ENCODE data around the gene NPB.
A peak's percentile ranks its signal among the peaks of the same experiment; 100 is the strongest.

Gene NPB

DNA sequence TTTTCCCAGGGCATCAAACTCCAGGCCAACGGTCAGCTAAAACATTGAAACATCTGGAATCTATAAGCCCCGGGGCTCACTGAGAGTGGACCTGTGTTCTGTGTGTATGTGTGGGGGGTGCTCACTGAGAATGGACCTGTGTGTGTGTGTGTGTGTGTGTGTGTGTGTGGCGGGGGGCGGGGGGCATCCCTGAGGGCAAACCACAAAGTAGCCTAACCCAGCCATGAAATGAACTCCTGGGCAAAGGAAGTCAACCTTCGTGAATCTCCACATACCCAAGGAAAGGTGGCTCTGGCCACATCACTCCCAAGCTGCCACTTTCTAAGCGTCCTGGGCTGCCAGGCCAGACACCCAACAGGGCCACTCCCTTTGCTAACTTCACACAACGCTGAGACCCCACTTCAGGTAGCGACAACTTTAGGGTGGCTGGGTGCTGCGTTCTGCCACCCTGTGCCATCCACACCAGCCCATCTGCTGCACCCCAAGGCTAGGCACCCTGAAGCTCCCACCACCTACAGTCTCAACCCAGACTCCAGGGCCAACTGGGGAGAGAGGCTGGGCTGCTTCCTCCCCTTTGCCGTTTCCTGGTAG is 23.9 kb downstream of the NPB start:
- DNase-seq (ENCODE audit: low read depth, low spot score), result no peak

DNA sequence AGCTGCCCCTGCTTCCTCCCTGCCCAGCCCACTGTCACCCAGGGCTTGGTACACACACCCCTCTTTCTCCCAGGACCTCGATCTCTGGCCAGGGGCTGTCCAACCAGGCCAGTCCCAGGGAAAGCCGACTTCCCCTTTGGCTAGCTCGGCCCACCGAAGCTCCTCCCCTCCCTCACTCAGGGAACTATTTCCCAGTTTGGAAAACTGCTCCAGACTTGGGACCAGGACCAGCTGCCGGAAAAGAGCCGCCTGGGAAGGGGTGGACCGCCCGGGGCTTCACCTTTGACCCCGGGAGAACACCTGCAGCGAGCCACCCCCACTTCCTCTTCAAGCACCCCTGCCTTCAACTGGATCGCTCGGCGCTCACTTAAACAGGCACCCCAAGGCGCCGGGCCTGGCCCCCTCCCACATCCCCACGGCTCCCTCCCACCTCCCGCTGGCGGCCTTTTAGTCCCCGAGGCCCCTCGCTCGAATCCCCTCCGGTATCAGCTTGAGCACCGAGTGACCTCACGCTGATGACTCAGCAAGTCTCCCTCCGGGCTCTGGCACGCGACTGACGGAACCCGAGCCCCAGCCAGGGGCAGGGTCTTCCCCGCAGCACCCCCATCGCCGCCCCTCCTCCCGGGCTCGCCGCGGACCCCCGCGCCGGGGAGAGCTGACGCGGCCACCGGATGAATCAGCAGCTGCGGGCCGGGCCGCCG is 24.6 kb downstream of the NPB start:
- DNase-seq (ENCODE audit: low read depth, low spot score), result peak; percentile 34

DNA sequence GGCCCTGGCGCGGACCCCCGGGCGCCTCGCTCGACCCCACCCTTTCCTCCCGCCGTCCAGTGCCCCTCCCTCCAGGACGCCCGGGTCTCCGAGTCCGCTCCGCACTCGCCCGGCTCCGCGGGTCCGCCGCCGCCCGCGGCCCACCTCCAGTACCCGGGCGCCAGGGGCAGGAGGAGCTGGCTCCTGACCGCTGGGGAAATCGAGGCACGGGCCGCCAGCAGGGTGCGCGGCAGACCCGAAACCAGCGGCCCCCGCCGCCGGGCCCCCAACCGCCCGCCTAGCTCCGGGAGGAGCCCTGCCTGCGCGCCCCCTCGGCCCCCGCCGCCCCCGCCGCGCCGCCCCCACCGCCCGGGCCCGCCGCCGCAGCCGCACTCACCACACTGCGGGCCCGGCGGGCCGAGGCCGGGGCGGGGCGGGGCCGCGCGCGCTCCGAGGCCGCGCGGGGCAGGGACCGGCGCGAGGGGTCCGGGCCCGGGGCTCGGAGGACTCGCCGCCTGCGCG is 25.2 kb downstream of the NPB start:
- no peak for DNase-seq (ENCODE audit: low read depth, low spot score)

DNA sequence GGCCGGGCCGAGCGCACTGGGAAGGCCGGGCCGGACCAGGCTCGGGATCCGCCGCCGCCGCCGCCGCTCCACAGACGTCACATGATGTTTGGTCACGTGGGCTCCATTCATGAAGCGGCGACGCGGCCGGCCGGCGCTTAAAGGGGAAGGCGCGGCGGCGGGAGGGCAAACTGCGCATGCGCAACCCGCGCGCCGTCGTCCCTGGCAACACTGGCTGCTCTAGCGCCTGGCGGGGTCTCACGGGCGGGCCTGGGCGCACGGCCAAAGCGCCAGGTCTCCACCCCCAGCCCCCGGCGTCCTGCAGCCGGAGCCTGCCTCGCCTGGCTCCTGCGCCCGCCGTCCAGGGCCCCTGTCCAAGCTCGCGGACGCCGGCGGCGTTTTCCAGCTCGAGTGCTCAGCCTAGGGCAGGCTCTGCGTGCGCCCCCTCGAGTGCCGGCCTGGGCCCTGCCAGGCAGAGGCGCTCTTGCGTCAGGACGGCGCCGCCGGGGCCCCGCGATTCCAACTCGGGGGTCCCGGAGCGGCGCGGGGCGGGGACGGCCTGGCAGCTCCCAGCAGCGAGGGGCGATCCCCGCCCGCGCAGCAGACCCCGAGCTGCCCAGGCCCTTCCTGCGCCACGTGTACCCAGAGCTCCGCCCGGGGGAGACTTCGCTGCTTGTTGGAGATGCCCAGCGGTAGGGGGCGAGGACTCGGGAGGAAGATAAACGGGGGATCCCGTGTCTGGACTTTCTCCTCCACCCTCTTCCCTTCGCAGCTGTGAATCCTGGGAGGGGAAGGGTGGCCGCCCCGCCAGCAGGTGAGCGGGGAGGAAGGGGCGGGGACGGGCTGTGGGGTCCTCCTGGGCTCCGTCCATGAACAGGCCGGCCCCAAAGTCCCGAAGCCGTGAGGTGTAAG is 25.9 kb downstream of the NPB start, which contains the start of gene MAFG:
MAFG (minus strand) TSS at position 83 of the 891 bp plus-strand sequence. CDS start 4,550 bp downstream, outside the sequence.
- DNase-seq (ENCODE audit: low read depth, low spot score), result peak; percentile 77

DNA sequence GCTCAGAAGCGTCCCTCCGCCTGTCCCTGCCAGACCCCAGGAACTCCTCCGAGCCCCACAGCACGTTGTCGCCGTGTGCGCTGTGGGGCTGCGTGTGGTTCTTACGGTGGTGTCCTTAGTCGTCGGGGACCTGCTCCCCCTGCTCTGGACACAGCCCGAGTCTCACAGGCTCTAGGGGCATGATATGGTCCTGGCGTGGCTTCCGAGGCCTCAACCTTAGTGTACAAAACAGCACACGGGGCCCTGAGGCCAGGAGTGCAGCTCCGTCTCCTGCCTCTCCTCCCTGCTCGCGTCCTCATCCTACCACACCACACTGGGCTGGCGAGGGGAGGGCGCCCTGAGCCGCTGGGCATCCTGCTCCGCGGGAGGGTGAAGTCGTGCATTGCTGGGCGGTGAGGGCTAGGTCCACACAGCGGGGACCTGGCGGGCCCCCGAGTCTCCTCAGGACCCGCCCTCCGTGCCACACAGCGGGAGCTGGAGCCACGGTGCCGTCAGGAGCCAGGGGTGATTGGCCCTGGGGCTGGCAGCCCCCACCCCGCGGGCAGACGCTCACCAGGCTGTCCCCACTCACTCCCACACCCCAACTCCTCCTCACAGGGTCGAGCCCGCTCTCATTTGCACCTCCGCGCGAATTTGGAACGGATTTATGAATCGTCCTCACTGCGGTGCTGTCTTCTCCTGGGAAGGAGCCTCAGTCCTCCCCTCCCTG is 26.7 kb downstream of the NPB start:
- DNase-seq (ENCODE audit: low read depth, low spot score), result no peak

DNA sequence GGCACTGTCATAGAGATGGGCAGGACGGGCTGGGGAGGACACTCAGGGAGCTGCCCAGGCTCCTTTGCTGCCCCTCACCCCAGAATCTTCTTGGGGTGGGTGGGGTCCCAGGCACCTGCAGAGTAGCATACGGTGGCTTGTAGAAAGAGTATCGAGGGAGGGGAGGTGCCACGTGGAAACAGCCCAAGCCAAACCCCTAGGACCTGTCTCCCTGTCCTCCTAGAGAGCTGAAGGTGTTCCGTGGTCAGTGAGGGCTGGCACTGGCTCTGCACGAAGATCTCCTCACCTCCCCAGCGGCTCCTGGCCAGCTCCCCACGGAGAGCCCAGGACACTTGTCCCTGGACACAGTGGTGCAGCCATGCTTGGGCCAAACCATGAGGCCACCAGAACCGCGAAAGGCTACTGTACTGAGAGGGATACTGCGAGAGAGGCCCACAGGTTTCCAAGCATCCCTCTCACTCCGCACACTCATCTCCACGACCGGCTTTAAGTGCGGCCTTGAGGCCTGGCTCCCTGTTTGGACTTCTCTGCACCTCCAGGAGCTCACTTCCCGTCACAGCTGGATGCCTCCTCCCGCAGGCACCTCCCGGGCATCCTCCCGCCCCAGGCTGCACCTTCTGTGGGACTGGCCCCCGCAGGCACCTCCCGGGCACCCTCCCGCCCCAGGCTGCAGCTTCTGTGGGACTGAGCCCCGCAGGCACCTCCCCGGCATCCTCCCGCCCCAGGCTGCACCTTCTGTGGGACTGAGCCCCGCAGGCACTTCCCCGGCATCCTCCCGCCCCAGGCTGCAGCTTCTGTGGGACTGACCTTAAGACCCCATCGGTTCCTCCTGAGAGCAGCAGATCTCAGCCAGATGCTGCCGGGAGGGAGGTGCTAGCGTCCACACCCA is 27.5 kb downstream of the NPB start:
- DNase-seq (ENCODE audit: low read depth, low spot score), result no peak

DNA sequence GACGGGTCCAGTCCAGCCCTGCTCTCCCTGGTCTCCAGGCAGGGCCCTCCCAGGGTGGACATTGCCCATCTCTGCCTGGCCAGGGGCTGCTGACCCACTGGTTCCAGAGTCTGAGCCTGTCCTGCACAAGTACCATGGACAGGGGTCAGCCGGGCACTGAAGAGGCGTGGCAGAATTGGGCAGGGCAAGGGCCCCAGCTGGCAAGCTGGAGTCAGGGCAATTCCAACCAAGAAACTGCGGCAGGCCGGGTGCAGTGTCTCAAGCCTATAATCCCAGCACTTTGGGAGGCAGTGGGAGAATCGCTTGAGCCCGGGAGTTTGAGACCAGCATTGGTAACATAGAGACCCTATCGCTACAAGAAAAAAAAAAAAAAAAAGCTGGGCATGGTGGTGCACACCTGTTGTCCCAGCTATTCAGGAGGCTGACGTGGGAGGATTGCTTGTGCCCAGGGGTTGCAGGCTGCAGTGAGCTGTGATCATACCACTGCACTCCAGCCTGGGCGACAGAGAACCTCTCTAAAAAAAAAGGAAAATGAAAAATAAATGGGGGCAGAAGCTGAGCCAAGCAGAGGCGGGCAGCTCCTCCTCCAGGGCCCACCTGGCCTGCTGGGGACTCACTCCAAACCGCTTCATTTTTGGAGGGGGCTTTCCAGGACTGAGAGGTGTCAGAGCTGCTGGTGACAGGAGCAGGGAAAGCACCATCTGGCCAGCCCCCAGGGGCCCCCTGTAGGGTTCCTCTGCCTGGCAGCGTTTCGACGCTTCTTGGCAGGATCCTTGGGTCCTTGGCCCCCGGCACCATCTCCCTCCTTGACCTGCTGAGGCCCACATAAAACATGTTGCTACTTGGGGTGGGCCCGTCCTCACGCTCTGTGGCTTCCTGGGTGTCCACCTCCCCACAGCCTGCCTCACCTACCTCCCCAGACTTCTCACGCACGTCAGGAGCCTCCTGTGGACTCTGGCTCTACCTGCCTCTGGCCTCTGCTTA is 28.4 kb downstream of the NPB start:
- DNase-seq (ENCODE audit: low read depth, low spot score), result no peak

DNA sequence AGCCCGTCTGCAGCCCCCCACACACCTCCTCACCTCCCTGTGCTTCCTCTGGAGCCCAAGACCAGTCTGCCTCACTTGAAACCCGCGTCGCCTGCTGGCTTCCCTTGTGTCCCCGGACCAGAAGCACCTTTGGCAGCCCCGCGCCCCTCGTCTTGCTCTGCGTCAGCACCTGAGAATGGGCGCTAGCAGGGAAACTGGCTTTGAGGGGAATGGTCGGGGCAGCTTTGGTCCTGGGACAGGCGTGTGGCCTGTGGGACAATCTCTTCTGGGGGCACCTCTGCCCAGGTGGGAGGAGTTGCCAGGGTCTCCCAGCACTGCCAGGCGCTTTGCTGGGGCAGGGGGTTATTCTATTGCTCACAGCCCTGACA is 29.1 kb downstream of the NPB start:
- DNase-seq (ENCODE audit: low read depth, low spot score), result no peak

DNA sequence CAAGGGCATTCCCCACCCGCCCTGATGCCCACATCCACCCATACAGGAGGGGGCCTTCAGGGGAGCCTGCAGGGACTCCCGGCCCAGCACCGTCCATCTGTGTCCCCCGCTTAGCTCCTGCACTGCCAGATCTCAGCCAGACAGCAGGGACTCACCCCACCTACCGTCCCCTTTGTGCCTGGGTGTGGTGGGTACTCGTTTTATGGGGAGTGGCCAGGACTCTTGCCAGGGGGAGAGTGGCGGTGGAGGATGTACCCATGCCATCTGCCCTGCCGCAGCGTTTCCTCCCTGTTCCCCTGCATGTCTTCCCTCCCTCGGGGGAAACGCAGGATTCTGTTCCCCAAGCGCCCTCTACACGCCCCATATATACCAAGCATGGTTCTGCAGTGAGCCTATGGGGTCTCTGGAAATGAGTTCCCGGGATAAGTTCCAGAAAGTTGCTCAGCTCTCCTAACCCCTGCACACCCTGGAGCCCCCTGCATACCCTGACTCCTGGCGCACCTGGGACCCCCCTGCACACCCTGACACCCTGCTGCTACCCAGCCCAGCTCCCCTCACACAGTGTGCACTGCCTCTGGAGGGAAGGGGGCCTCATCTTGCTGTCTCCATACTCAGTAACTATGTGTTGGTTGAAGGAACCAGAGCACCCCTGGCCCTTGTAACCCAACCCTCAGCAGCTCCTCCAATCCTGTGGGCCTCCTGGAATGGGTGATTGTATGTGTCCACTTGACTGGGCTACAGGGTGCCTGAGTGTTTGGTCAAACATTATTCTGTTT is 29.7 kb downstream of the NPB start:
- DNase-seq (ENCODE audit: low read depth, low spot score), result no peak

DNA sequence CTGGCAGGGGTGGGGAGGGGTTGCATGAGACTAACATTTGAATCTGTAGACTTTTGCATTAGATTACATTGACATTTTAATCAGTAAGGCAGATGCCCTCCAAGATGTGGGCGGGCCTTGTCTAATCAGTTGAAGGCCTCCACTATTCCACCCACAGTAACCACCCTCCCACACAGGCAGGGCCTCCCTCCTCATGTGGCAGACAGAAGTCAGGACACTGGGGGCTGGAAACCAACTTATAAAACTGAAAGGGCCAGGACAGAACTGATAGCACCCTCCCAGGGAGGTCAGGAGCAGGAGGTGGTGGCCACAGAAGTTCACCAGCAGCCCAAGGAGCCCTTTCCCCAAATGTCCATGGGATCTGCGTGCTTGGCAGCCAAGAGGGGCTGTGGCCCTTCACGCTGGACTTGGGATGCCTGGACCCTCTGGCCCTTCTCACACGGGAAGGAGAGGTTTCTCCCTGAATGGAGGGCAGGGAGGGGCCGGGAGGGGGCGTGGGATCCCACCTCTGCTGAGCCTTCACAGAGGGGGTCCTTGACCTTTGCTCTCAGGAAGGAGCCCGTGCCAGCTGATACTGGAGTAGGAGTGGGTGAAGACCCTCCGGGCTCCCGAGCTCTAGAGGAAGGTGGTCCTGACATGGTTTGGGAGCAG is 30.4 kb downstream of the NPB start:
- DNase-seq (ENCODE audit: low read depth, low spot score), result no peak

DNA sequence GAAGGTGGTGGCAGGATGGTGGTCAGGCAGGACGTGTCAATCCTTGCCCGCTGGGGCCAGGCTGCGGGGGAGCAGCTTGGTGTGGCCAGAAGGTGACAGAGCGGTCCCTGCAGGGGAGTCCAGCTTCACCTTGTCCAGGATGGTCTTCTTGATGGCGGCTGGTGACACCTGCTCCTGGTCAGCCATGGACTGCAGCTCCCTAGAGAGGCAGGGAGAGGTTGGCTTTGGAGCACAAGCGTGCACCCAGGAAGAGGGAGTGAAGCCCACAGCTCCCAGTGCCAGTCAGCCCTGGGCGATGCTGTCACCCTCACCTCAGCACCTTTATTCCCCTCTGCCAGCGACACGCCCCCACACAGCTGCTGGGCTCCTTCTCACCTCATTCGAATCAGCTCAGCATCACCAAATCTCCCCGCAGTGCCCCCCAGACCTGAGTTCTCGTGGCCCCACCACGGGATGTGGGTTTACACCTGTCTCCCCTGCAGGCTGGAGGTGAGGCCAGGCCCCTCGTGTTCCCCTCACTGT is 31.2 kb downstream of the NPB start:
- no peak for DNase-seq (ENCODE audit: low read depth, low spot score)

DNA sequence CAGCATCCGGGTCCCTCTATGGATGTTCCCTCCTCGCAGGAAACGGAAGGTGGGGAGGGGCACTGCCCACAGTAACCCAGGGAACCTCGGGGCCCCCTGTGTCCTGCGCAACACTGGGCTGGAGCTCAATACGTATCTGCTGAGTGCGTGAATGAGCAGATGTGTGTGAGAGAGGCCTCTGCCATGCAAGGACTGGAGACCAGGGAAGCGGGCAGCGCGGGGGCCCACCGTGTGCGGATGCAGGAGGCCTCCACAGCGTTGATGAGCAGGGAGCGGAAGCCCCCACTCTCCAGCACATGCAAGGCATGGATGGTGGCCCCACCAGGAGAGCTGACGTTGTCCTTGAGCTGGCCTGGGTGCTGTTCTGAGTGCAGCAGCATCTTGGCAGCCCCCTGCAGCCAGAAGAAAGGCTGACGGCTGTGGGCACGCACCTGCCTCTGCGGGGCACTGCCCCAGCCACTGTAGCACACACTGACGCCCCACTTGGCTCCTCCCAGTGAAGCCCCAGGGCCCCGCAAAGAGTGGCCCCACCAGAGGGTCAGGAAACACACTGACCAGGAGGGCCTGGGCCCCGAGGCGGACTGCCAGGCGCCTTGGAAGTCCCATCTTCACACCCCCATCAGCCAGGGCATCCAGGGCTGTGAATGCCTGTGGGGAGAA is 32.2 kb downstream of the NPB start:
- DNase-seq (ENCODE audit: low read depth, low spot score), result no peak

DNA sequence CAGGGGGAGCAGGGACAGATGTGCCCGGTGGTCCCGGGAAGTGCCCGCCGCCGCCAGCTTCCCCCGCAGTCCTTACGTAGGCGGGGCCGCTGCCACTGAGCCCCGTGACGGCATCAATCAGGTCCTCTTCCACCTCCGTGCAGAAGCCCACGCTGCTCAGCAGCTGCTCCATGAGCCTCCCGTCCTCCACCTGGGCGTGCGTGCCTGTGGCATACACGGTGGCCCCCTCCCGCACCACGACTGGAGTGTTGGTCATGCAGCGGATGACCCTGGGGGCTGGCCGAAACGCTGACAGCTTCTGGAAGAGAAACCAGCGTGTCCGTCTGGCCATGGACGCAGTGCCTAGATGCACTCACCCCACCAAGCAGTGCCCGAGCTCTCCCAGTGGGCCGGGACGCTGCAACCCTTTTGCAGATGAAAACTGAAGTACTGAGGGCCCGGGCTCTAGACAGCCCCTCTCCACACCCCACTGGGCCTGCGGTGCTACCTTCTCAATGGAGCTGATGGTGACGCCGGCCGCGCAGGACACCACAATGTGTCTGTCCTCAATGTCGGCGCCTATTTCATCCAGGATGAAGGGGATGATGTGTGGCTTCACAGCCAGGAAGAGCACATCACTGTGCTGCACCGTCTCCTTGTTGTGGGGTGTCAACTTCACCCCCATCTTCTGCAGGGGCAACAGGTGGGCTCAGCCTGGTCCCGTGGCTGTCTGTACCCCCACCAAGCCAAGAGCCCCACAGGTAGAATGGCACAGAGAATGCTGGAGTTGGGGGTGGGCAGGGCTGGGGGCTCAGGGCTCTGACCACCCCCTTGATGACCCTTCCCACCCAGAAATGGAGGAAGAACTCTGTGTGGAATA is 33.0 kb downstream of the NPB start:
- DNase-seq (ENCODE audit: low read depth, low spot score), result no peak

DNA sequence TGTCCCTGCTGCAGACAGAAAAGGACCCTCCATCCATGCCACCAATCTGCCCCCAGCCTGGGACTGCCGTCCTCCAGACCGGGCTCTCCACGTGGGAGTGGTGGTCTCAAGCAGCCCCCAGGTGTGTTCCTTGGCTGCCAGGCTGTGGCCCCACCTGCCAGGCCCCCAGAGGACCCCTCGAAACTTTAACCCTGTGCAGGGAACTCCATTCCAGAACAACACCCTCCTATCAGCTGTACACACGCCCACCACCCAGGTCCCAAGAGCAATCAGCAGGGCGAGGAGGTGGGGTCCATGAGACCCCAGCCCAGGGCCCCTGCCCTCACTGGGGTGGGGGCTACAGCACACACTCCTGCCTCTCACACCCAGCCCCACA is 33.7 kb downstream of the NPB start:
- no peak for DNase-seq (ENCODE audit: low read depth, low spot score)

DNA sequence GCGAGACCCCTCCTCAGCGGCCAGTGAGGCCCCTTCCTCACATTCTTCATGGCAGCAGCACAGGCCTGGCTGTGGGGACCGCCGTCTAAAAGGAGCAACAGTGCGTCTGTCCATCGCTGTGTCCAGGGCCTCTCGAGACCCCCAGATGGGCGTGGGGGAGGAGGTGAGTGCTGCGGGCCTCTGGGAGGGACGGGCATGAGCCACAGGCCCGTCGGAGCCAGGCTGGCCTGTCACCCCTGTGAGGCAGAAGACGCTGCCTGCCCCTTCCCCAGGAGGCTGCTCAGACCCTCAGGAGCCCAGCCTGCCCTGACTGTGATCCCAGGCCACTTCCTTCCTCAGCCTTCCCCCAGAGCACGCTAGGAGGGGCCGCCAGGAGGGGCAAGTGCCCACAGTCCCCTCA is 37.2 kb downstream of the NPB start:
- no peak for DNase-seq (ENCODE audit: low read depth, low spot score)

DNA sequence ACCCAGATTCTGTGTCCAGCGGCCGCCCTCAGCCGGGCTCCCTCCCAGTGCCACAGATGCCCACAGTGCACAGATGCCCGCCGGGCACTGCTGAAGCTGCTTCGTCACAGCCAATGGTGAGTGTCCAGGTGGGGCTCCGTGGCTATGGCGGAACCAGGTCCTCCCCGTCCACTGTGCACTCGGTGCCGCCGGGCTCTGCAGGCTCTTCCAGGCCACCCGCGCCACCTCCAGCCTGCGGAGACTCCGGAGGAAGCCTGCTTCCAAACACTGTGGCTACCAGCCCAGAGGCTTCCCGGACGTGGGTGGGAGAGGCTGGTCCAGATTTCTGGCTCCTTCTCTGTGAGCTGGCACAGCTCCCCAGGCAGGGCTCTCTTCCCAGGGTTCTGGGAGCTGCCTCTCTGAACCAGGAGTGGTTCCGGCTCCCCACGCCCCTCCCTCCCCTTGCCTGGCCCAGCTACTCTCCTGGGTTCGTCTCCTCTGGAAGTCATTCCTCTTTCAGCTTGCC is 37.9 kb downstream of the NPB start:
- no peak for DNase-seq (ENCODE audit: low read depth, low spot score)

Data from activated CD4-positive, CD25-positive, alpha-beta regulatory T cell treated with anti-CD3 and anti-CD28 coated beads, Interleukin-2, amount 50 U/mL, for 16 hours (primary cell).